HTR-8/SVneo (cell line): ENCODE measurements around the gene MEGF6.
"Not testable (repeated sequence)": the region's sequence is repeated elsewhere in the genome, so short reads cannot be mapped to it uniquely, and the experiment has no call there.

ENCODE experiments used
- DNase-seq: peaks from one replicate; pipeline ENCODE4 v3.0.0; 2011; ENCODE audit warnings: low spot score, mixed read lengths; ENCODE audit not compliant: insufficient read length
- FAIRE-seq: peaks from 2 replicates; lab custom pipeline; 2011; peaks lifted over from hg19 to GRCh38; lab: Jason Lieb, UNC

MEGF6 gene

GRCh38 chr1:3597599-3597964, 13.7 kb downstream of the MEGF6 start:
- DNase-seq (no peak), FAIRE-seq (no peak)

- FAIRE-seq (no peak), DNase-seq (no peak)
Observed at GRCh38 chr1:3596663-3597598, 14.4 kb downstream of the MEGF6 start.

GRCh38 chr1:3595949-3596348, 15.4 kb downstream of the MEGF6 start:
- FAIRE-seq: no peak
- no peak for DNase-seq

GRCh38 chr1:3594706-3595377, 16.5 kb downstream of the MEGF6 start:
- DNase-seq (no peak), FAIRE-seq (no peak)

GRCh38 chr1:3593745-3594144, 17.6 kb downstream of the MEGF6 start:
- DNase-seq (no peak), FAIRE-seq (no peak)

- DNase-seq: no peak
- FAIRE-seq: no peak
Observed at GRCh38 chr1:3593334-3593733, 18.0 kb downstream of the MEGF6 start.

GRCh38 chr1:3590951-3591865, 20.1 kb downstream of the MEGF6 start:
- FAIRE-seq (no peak), DNase-seq (no peak)

- FAIRE-seq: no peak
- DNase-seq: no peak
Observed at GRCh38 chr1:3590139-3590763, 21.1 kb downstream of the MEGF6 start.

GRCh38 chr1:3588395-3588794, 22.9 kb downstream of the MEGF6 start:
- FAIRE-seq (no peak), DNase-seq (no peak)

- no peak for DNase-seq
- FAIRE-seq: no peak
Observed at GRCh38 chr1:3586986-3587759, 24.1 kb downstream of the MEGF6 start.

GRCh38 chr1:3585940-3586568, 25.3 kb downstream of the MEGF6 start:
- no peak for DNase-seq
- peak; percentile 99 for FAIRE-seq

GRCh38 chr1:3585353-3585868, 25.9 kb downstream of the MEGF6 start:
- DNase-seq, FAIRE-seq: not testable (repeated sequence)

- no peak for FAIRE-seq
Observed at GRCh38 chr1:3584915-3585314, 26.4 kb downstream of the MEGF6 start.

GRCh38 chr1:3583751-3584150, 27.6 kb downstream of the MEGF6 start:
- DNase-seq, FAIRE-seq: not testable (repeated sequence)

More at GRCh38 chr1:3584915-3585314, 26.4 kb downstream of the MEGF6 start:
- no peak for DNase-seq

GRCh38 chr1:3581296-3582036, 29.8 kb downstream of the MEGF6 start:
- no peak for FAIRE-seq
- no peak for DNase-seq

GRCh38 chr1:3580231-3580630, 31.1 kb downstream of the MEGF6 start:
- no peak for DNase-seq

GRCh38 chr1:3579626-3580025, 31.7 kb downstream of the MEGF6 start:
- no peak for FAIRE-seq
- DNase-seq: no peak

More at GRCh38 chr1:3580231-3580630, 31.1 kb downstream of the MEGF6 start:
- FAIRE-seq: no peak

- DNase-seq: no peak
- no peak for FAIRE-seq
Observed at GRCh38 chr1:3578906-3579305, 32.4 kb downstream of the MEGF6 start.
